H9 (cell line): ENCODE results near the gene ANKRD44. TPM values are rescaled to one million over a fixed set of nuclear protein-coding genes. Genes with fewer than 3 reads are reported as not detected.

Source experiments
- DNase-seq: peaks from one replicate; pipeline ENCODE4 v3.0.0-alpha.2; 2017
- H2AFZ ChIP-seq: one replicate; pipeline ENCODE4 v1.6.1; 2013; ENCODE audit warnings: mild to moderate bottlenecking, low read length, control low read depth, moderate library complexity
- H2AK5ac ChIP-seq: 2 replicates; pipeline ENCODE4 v1.6.1; 2013; ENCODE audit warnings: low read length, control low read depth, mixed read lengths; ENCODE audit not compliant: insufficient read length
- H2BK120ac ChIP-seq: one replicate; pipeline ENCODE4 v1.6.1; 2013; ENCODE audit warnings: low read depth, mild to moderate bottlenecking, low read length, control low read depth, inconsistent platforms; ENCODE audit not compliant: poor library complexity, severe bottlenecking
- H2BK12ac ChIP-seq: 2 replicates; pipeline ENCODE4 v1.6.1; 2013; ENCODE audit warnings: low read length, control low read depth, mixed read lengths, low read depth; ENCODE audit not compliant: insufficient read length
- H2BK15ac ChIP-seq: 2 replicates; pipeline ENCODE4 v1.6.1; 2013; ENCODE audit warnings: low read depth, low read length, control low read depth
- H2BK20ac ChIP-seq: one replicate; pipeline ENCODE4 v1.6.1; 2013; ENCODE audit warnings: low read depth, mild to moderate bottlenecking, low read length, control low read depth, inconsistent platforms; ENCODE audit not compliant: poor library complexity, severe bottlenecking
- H2BK5ac ChIP-seq: 2 replicates; pipeline ENCODE4 v1.6.1; 2013; ENCODE audit warnings: low read length, control low read depth, mixed read lengths; ENCODE audit not compliant: insufficient read length
- H3K14ac ChIP-seq: 2 replicates; pipeline ENCODE4 v1.6.1; 2013; ENCODE audit warnings: low read length, control low read depth; ENCODE audit not compliant: insufficient read depth
- H3K18ac ChIP-seq: 2 replicates; pipeline ENCODE4 v1.6.1; 2013; ENCODE audit warnings: low read depth, mild to moderate bottlenecking, mixed read lengths, low read length, control low read depth; ENCODE audit not compliant: insufficient read length
- H3K23ac ChIP-seq: 2 replicates; pipeline ENCODE4 v1.6.1; 2013; ENCODE audit warnings: low read length, control low read depth, mixed read lengths, low read depth; ENCODE audit not compliant: insufficient read length
- H3K23me2 ChIP-seq: 2 replicates; pipeline ENCODE4 v1.6.1; 2013; ENCODE audit warnings: low read depth, mild to moderate bottlenecking, mixed read lengths, low read length, control low read depth; ENCODE audit not compliant: insufficient read length, poor library complexity, severe bottlenecking
- H3K27ac ChIP-seq: 2 replicates; pipeline ENCODE4 v1.5.1; 2013; ENCODE audit warnings: low read length, control low read depth, mixed read lengths, low read depth; ENCODE audit not compliant: insufficient read length
- H3K27me3 ChIP-seq: 2 replicates; pipeline ENCODE4 v1.6.1; 2013; ENCODE audit warnings: low read length, control low read depth, inconsistent platforms; ENCODE audit not compliant: insufficient read depth
- H3K4ac ChIP-seq: 2 replicates; pipeline ENCODE4 v1.6.1; 2013; ENCODE audit warnings: low read depth, mild to moderate bottlenecking, control low read depth, inconsistent platforms, low read length, moderate library complexity
- H3K4me1 ChIP-seq: 2 replicates; pipeline ENCODE4 v1.6.1; 2013; ENCODE audit warnings: low read length, control low read depth, inconsistent platforms; ENCODE audit not compliant: insufficient read depth
- H3K4me2 ChIP-seq: 2 replicates; pipeline ENCODE4 v1.6.1; 2013; ENCODE audit warnings: low read length, control low read depth, mixed read lengths; ENCODE audit not compliant: insufficient read length, insufficient read depth
- H3K56ac ChIP-seq: 2 replicates; pipeline ENCODE4 v1.6.1; 2013; ENCODE audit warnings: low read depth, mild to moderate bottlenecking, mixed read lengths, low read length, control low read depth; ENCODE audit not compliant: insufficient read length
- H3K79me1 ChIP-seq: 2 replicates; pipeline ENCODE4 v1.6.1; 2013; ENCODE audit warnings: low read depth, mild to moderate bottlenecking, moderate library complexity, low read length, control low read depth, inconsistent platforms; ENCODE audit not compliant: insufficient read depth, poor library complexity, severe bottlenecking
- H3K79me2 ChIP-seq: 2 replicates; pipeline ENCODE4 v1.6.1; 2013; ENCODE audit warnings: low read length, control low read depth, inconsistent platforms; ENCODE audit not compliant: insufficient read depth
- H3K9ac ChIP-seq: 2 replicates; pipeline ENCODE4 v1.6.1; 2013; ENCODE audit warnings: low read length, control low read depth, mixed read lengths; ENCODE audit not compliant: insufficient read length; ENCODE audit errors: extremely low read depth
- H3K9me3 ChIP-seq: one replicate; pipeline ENCODE4 v1.6.1; 2013; ENCODE audit warnings: low read depth, low read length, inconsistent platforms; ENCODE audit not compliant: control insufficient read depth
- H3T11ph ChIP-seq: one replicate; pipeline ENCODE4 v1.6.1; 2013; ENCODE audit warnings: mild to moderate bottlenecking, low read length, control low read depth, inconsistent platforms
- H4K20me1 ChIP-seq: one replicate; pipeline ENCODE4 v1.6.1; 2013; ENCODE audit not compliant: control insufficient read depth, insufficient read length, insufficient read depth
- H4K5ac ChIP-seq: 2 replicates; pipeline ENCODE4 v1.6.1; 2013; ENCODE audit warnings: low read depth, mild to moderate bottlenecking, mixed read lengths, low read length, control low read depth; ENCODE audit not compliant: insufficient read length
- H4K8ac ChIP-seq: replicated peaks from 2 replicates; pipeline ENCODE4 v1.6.1; 2013; ENCODE audit warnings: low read length, control low read depth, mixed read lengths, low read depth; ENCODE audit not compliant: insufficient read length
- H4K91ac ChIP-seq: 2 replicates; pipeline ENCODE4 v1.6.1; 2013; ENCODE audit warnings: low read depth, mild to moderate bottlenecking, moderate library complexity, mixed read lengths, low read length, control low read depth; ENCODE audit not compliant: insufficient read length
- H3K27ac Mint-ChIP-seq, 3 experiments: 2 replicates in 2 of 3; 3 replicates in 1 of 3; pipeline ENCODE4 v1.8.0; 2020 to 2021; ENCODE audit warnings: mixed read lengths in 3 of 3, mild to moderate bottlenecking in 1 of 3, moderate library complexity in 1 of 3
- H3K27me3 Mint-ChIP-seq: 2 replicates; pipeline ENCODE4 v1.8.0; 2021; ENCODE audit warnings: low read depth, mild to moderate bottlenecking, moderate library complexity, mixed read lengths
- H3K36me3 Mint-ChIP-seq, 3 experiments: 2 replicates in 2 of 3; 3 replicates in 1 of 3; pipeline ENCODE4 v1.8.0; 2020 to 2021; ENCODE audit warnings: low read depth in 3 of 3, mixed read lengths in 3 of 3; ENCODE audit not compliant: insufficient read depth in 1 of 3
- H3K4me1 Mint-ChIP-seq, 2 experiments: 2 replicates each; pipeline ENCODE4 v1.8.0; 2020; ENCODE audit warnings: mixed read lengths in 2 of 2
- H3K4me3 Mint-ChIP-seq, 2 experiments: 2 replicates in 1 of 2; 3 replicates in 1 of 2; pipeline ENCODE4 v1.8.0; 2020 to 2021; ENCODE audit warnings: mild to moderate bottlenecking in 2 of 2, mixed read lengths in 2 of 2, moderate library complexity in 1 of 2
- H3K9me3 Mint-ChIP-seq, 2 experiments: 2 replicates in 1 of 2; 3 replicates in 1 of 2; pipeline ENCODE4 v1.8.0; 2020; ENCODE audit warnings: mild to moderate bottlenecking in 2 of 2, mixed read lengths in 2 of 2, moderate library complexity in 1 of 2
- CTCF ChIP-seq: fragments of 200-600 bp; sonication (generic); conservative IDR thresholded peaks from 3 replicates; pipeline ENCODE4 v1.8.0; 2021; ENCODE audit warnings: antibody characterized with exemption, mild to moderate bottlenecking
- WGBS: extraction: QIAGEN DNeasy Blood & Tissue Kit; methylation state at CpG from one replicate; pipeline ENCODE4 v1.1.7; 2013; ENCODE audit warnings: missing lambda C conversion rate, low lambda C conversion rate, mixed read lengths; ENCODE audit not compliant: insufficient read length; ENCODE audit errors: extremely low coverage; 5-methylcytosine and 5-hydroxymethylcytosine counted together
- total RNA-seq: library from RNA; stranded (reverse); gene quantifications from 2 replicates; pipeline ENCODE4 v1.2.1, GENCODE V29; 2021

Gene ANKRD44
- total RNA-seq, 1 experiment from 2014 or later = 1.9 TPM

DNA sequence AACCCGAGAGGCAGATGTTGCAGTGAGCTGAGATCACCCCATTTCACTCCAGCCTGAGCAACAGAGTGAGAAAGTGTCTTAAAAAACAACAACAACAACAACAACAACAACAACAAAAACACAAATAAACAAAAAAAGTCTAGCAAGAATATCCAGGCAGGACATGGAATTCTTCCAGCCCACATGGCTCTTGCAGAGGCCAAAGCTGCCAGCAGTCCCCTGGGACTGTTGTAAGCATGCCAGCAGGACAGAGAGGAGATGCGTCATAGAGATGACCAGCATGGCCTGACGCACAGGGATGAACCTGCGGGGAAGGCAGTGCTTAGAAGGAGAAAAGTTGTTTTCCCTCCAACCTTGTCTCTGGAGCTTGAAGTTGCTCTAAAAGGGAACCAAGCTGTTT is 201.8 kb downstream of the ANKRD44 start:
- no peak overlapping the region for H4K5ac ChIP-seq
- no peaks in the 10 kb centered on the region for H3K79me2 ChIP-seq
- H3K27me3 Mint-ChIP-seq = no peaks in the 10 kb centered on the region
- no peak overlapping the region for H3K4ac ChIP-seq
- no peak overlapping the region for H2BK20ac ChIP-seq
- no peak overlapping the region for H2BK120ac ChIP-seq
- H3K18ac ChIP-seq = no peak overlapping the region
- no peak for TF ChIP-seq CTCF
- no peaks in the 10 kb centered on the region for H3K23me2 ChIP-seq
- no peak for DNase-seq
- no peak overlapping the region for H3K23ac ChIP-seq
- no peak overlapping the region for H3K4me2 ChIP-seq
- peaks cover 4 to 10% of the 10 kb centered on the region in 2 experiments; a peak in 3 of 4 replicates for H3K4me1 Mint-ChIP-seq
- H3K27ac ChIP-seq = no peak overlapping the region
- H3K9me3 ChIP-seq = no peaks in the 10 kb centered on the region
- H4K91ac ChIP-seq = no peak overlapping the region
- H3K9me3 Mint-ChIP-seq = no peaks in the 10 kb centered on the region
- no peak overlapping the region for H2AFZ ChIP-seq
- no peaks in the 10 kb centered on the region for H3K27me3 ChIP-seq
- H3T11ph ChIP-seq = no peak overlapping the region
- H2AK5ac ChIP-seq = no peak overlapping the region
- H3K27ac Mint-ChIP-seq = no peak overlapping the region
- H3K79me1 ChIP-seq = no peaks in the 10 kb centered on the region
- no peak overlapping the region for H3K14ac ChIP-seq
- H3K9ac ChIP-seq = no peak overlapping the region
- H4K8ac ChIP-seq = no peak overlapping the region
- no peak overlapping the region for H2BK15ac ChIP-seq
- no CpG with 5 or more reads among the region's 4 CpGs for WGBS
- no peaks in the 10 kb centered on the region for H4K20me1 ChIP-seq
- no peaks in the 10 kb centered on the region for H3K36me3 Mint-ChIP-seq
- no peak overlapping the region for H3K56ac ChIP-seq
- H2BK12ac ChIP-seq = no peak overlapping the region
- H3K4me3 Mint-ChIP-seq = no peak overlapping the region
- H2BK5ac ChIP-seq = no peak overlapping the region
- no peaks in the 10 kb centered on the region for H3K4me1 ChIP-seq
